Fibroblast of the conjunctiva (primary cell): ENCODE measurements around the gene VEPH1.
"Not testable (repeated sequence)": the region's sequence is repeated elsewhere in the genome, so short reads cannot be mapped to it uniquely, and the experiment has no call there.

Source experiments
- DNase-seq: peaks from one replicate; pipeline ENCODE4 v3.0.0-alpha.2; 2010; ENCODE audit warnings: low read depth

Gene VEPH1

GRCh38 chr3:157387708-157388435, 115.3 kb downstream of the VEPH1 start:
- no peak for DNase-seq

- DNase-seq = no peak
These were observed 118.7 kb downstream of the VEPH1 start for GRCh38 chr3:157384491-157384890.

- DNase-seq = no peak
These were observed 119.2 kb downstream of the VEPH1 start for GRCh38 chr3:157384031-157384430.

GRCh38 chr3:157381606-157382005, 121.6 kb downstream of the VEPH1 start:
- DNase-seq = no peak

GRCh38 chr3:157379525-157380140, 123.6 kb downstream of the VEPH1 start:
- DNase-seq = no peak

GRCh38 chr3:157376603-157377300, 126.5 kb downstream of the VEPH1 start:
- DNase-seq = no peak

GRCh38 chr3:157375342-157375986, 127.8 kb downstream of the VEPH1 start:
- DNase-seq = no peak

- DNase-seq = no peak
These were observed 128.3 kb downstream of the VEPH1 start for GRCh38 chr3:157374933-157375332.

- DNase-seq = peak; percentile 67
These were observed 129.4 kb downstream of the VEPH1 start for GRCh38 chr3:157373783-157374182.

GRCh38 chr3:157370867-157371266, 132.3 kb downstream of the VEPH1 start:
- DNase-seq = no peak

- peak; percentile 92 for DNase-seq
These were observed 133.3 kb downstream of the VEPH1 start for GRCh38 chr3:157369727-157370421.

- DNase-seq = no peak
These were observed 135.0 kb downstream of the VEPH1 start for GRCh38 chr3:157368171-157368570.

- no peak for DNase-seq
These were observed 139.8 kb downstream of the VEPH1 start for GRCh38 chr3:157363393-157363792.

GRCh38 chr3:157362348-157362747, 140.9 kb downstream of the VEPH1 start:
- no peak for DNase-seq

GRCh38 chr3:157360044-157360443, 143.2 kb downstream of the VEPH1 start:
- DNase-seq = peak; percentile 86

- DNase-seq = no peak
These were observed 146.7 kb downstream of the VEPH1 start for GRCh38 chr3:157356541-157356940.

- DNase-seq = no peak
These were observed 147.9 kb downstream of the VEPH1 start for GRCh38 chr3:157355276-157355675.

GRCh38 chr3:157354722-157355121, 148.5 kb downstream of the VEPH1 start:
- DNase-seq = peak; percentile 30

GRCh38 chr3:157354254-157354653, 149.0 kb downstream of the VEPH1 start:
- DNase-seq = no peak

- DNase-seq = no peak
These were observed 149.6 kb downstream of the VEPH1 start for GRCh38 chr3:157353652-157354051.

GRCh38 chr3:157351981-157352380, 151.2 kb downstream of the VEPH1 start:
- no peak for DNase-seq

- not testable (repeated sequence) for DNase-seq
These were observed 152.6 kb downstream of the VEPH1 start for GRCh38 chr3:157350651-157351050.
